ENCODE measurements around the gene PLCG1. TPM values are rescaled to one million over a fixed set of nuclear protein-coding genes. Genes with fewer than 3 reads are reported as not detected.
"Not testable (repeated sequence)": the region's sequence is repeated elsewhere in the genome, so short reads cannot be mapped to it uniquely, and the experiment has no call there.

PLCG1 gene
- total RNA-seq, 2 experiments from 2014 or later = 133 to 139 TPM

DNA sequence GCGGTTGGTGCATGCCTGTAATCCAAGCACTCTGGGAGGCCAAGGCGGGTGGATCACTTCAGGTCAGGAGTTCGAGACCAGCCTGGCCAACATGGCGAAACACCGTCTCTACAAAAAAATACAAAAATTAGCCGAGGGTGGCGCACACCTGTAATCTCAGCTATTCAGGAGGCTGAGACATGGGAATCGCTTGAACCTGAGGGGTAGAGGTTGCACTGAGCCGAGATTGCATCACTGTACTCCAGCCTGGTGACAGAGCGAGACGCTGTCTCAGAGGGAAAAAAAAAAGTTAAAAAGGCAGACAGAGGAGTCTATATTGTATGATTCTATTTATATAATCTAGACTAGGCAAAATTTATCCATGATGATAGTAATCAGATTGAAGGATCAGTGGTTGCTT, 27.3 kb upstream of the PLCG1 start:
- POLR2A ChIA-PET = interaction anchor here (0.9 kb wide), 1 partner anchor 37 kb away, joined by 4 read pairs; no protein-coding TSS in a partner anchor

DNA sequence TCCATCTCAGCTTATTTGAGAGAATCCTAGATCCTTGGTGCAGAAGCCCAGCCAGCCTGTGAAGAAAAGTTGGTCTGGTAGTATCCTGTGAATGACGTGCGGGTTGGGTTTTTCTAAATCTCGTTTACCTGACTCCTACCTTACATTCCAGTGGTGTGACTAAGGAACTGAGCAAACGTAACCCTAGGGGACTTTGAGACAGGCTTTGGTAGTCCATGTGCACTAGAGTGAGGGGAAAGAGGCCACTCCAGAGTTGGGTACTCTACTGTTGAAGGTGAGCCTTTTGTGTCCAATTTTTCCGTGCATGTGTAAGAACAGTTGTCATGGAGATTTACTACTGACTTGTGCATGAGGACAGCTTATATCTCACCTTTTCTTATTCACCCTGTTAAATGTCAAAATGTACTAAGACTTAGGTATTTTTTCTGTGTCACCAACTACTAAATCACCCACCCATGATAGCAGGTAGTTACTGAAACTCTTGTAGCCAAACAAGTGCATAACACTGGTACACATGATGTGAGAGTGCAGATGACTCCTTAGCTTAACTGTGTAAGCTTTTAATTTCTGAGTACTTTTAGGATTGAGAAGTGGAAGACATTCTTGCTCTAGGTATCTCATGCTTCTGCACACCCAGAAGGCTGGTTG, 26.3 kb upstream of the PLCG1 start:
- no peak for DNase-seq
- H3K4me1 Mint-ChIP-seq (ENCODE audit: low read depth) = peaks cover 4% of the 10 kb centered on the region
- peaks cover 44% of the 10 kb centered on the region for H3K36me3 Mint-ChIP-seq
- no peak overlapping the region for H3K4me3 Mint-ChIP-seq
- no peaks in the 10 kb centered on the region for H3K9me3 Mint-ChIP-seq
- intact Hi-C loops (cut with micrococcal nuclease) = no loop called here
- CTCF ChIA-PET = interaction anchor here (0.9 to 1.5 kb wide), 4 partner anchors 16 to 120 kb away, joined by 3 to 5 read pairs (median 4); no protein-coding TSS in a partner anchor
- H3K27ac Mint-ChIP-seq = peak overlapping the region; percentile 30
- no peaks in the 10 kb centered on the region for H3K27me3 Mint-ChIP-seq
- POLR2A ChIA-PET = interaction anchor here (0.9 kb wide), 1 partner anchor 38 kb away, joined by 4 read pairs; no protein-coding TSS in a partner anchor

More for the DNA sequence above, 27.3 kb upstream of the PLCG1 start:
- H3K9me3 Mint-ChIP-seq = no peaks in the 10 kb centered on the region
- intact Hi-C loops (cut with micrococcal nuclease) = no loop called here
- H3K36me3 Mint-ChIP-seq = peaks cover 35% of the 10 kb centered on the region
- peak overlapping the region; percentile 30 for H3K27ac Mint-ChIP-seq
- CTCF ChIA-PET = interaction anchor here (1.8 kb wide), 1 partner anchor 15 kb away, joined by 8 read pairs; no protein-coding TSS in a partner anchor
- no peaks in the 10 kb centered on the region for H3K27me3 Mint-ChIP-seq
- no peak for DNase-seq
- peaks cover 4% of the 10 kb centered on the region for H3K4me1 Mint-ChIP-seq (ENCODE audit: low read depth)
- no peak overlapping the region for H3K4me3 Mint-ChIP-seq

DNA sequence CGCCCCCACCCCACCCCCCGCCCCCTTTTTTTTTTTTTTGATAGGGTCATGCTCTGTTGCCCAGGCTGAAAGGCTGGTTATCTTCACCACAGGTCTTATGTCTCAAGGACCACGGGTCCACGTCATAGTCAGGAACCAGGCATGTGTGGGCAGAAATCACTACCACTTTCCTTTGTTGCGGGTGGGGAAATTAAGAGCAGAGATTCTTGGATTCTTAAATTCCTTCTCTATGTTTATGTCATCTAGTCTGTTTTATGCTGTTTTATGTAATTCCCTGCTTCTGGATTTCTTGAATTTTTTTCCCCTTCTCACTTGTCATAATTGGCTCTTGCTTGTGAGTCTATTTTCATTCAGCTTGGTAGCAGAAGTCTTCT, 25.8 kb upstream of the PLCG1 start:
- CTCF ChIA-PET = interaction anchor here (0.9 to 1.5 kb wide), 4 partner anchors 17 to 121 kb away, joined by 3 to 5 read pairs (median 4); no protein-coding TSS in a partner anchor
- POLR2A ChIA-PET = no interaction called here
- intact Hi-C loops (cut with micrococcal nuclease) = no loop called here
- H3K4me3 Mint-ChIP-seq = no peak overlapping the region
- H3K9me3 Mint-ChIP-seq = no peaks in the 10 kb centered on the region
- DNase-seq = no peak
- H3K36me3 Mint-ChIP-seq = peaks cover 49% of the 10 kb centered on the region
- peak overlapping the region; percentile 7 for H3K27ac Mint-ChIP-seq
- H3K27me3 Mint-ChIP-seq = no peaks in the 10 kb centered on the region
- peaks cover 4% of the 10 kb centered on the region for H3K4me1 Mint-ChIP-seq (ENCODE audit: low read depth)

- Mint-ChIP-seq H3K4me1 (ENCODE audit: low read depth) (peaks cover 15% of the 10 kb centered on the region), H3K9me3 (no peaks in the 10 kb centered on the region), H3K36me3 (peaks cover 58% of the 10 kb centered on the region), H3K27ac (no peak overlapping the region), H3K27me3 (no peaks in the 10 kb centered on the region), H3K4me3 (no peak overlapping the region)
- no peak for DNase-seq
- ChIA-PET POLR2A (no interaction called here), CTCF (interaction anchor here (0.8 to 1.2 kb wide), 3 partner anchors 18 to 126 kb away, joined by 4 read pairs; no protein-coding TSS in a partner anchor)
- intact Hi-C loops (cut with micrococcal nuclease) = no loop called here
Measured at GRCh38 chr20:41116282-41116956, 20.9 kb upstream of the PLCG1 start.

DNA sequence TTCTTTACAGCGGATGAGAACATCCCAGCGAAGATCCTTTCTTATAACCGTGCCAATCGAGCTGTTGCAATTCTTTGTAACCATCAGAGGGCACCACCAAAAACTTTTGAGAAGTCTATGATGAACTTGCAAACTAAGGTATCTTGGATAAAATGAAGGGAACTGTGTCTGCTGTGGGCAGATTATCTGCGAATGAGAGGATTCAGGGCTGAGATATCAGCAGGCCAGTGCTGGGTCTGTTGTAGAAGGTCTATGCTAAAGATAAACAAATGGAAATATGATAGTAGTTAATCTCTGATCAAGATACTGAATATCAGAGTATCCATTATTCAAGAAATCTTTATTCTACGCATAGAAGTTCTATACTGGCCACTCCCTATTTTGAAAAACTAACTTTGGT, 19.2 kb upstream of the PLCG1 start:
- DNase-seq; POLR2A ChIA-PET; H3K4me3 Mint-ChIP-seq; H3K27me3 Mint-ChIP-seq; H3K9me3 Mint-ChIP-seq; intact Hi-C loops (cut with micrococcal nuclease); H3K27ac Mint-ChIP-seq: not testable (repeated sequence)
- CTCF ChIA-PET = interaction anchor here (1.0 to 1.3 kb wide), 2 partner anchors 17 to 23 kb away, joined by 3 to 5 read pairs; no protein-coding TSS in a partner anchor
- H3K36me3 Mint-ChIP-seq = peaks cover 55% of the 10 kb centered on the region
- peaks cover 15% of the 10 kb centered on the region for H3K4me1 Mint-ChIP-seq (ENCODE audit: low read depth)

DNA sequence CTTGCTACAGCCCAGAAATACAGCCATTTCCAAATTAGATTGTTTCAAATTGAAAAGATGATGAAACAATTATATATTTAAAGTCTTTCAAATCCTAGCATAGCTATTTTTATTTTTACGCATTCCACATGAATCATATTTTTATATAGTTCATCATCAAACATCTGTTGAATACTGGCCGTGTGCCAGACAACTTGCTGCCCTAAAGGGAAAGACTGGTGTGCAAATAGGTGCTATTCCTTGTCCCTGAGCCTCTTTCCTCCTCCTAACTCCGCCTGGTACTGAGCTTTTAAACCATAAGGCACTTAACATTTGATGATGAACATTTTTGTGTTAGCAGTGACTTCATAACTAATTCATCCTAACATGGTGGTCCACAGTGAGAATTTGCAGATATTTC, 18.7 kb upstream of the PLCG1 start:
- intact Hi-C loops (cut with micrococcal nuclease) = no loop called here
- Mint-ChIP-seq H3K27me3 (no peaks in the 10 kb centered on the region), H3K36me3 (peaks cover 55% of the 10 kb centered on the region), H3K9me3 (no peaks in the 10 kb centered on the region), H3K4me3 (no peak overlapping the region), H3K4me1 (ENCODE audit: low read depth) (peaks cover 15% of the 10 kb centered on the region), H3K27ac (peak overlapping the region; percentile 16)
- ChIA-PET POLR2A (no interaction called here), CTCF (interaction anchor here (1.0 to 1.4 kb wide), 3 partner anchors 17 to 128 kb away, joined by 3 to 5 read pairs (median 4); no protein-coding TSS in a partner anchor)
- DNase-seq = no peak

DNA sequence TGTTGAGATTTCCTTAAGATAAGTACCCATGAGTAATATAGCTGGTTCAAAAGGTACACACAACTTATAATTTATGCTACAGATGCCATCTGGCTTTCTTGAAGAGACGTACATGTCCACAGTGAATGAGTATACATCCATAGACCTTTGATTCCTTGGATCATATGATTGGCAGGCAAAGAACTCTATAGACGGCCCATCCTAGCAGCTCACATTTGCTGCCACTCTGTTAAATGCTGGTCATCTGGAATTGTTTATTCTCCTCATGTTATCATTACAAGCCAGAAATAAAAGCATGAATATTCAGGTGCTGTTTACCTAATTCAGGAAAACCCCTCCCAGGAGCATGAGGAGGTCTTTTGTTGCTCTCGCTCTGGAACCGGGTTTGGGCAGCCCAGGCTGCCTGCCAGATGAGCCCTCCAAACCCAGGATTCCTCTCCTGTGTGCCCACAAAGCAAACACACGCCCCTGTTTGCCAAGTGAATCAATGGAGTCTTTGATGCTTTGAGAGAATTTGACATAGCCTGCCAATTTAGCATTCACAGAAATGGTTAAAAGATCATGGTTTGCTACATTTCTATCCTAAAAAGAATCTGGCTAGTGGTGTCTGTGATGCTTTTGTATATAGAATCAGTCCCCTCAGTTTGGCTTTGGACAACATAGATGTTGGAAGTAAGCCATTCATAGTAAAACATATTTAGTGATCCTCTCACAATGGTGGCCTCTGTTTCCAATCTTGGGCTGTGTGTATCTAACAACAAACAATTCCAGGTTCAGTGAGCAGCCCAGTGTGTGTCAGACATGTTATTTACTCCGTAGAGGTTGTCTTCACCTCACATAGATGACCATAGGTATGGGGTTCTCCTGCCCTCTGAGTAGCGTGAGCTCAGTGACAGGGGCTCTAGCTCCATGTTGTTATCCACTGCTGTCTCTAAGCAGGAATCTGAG, 17.5 kb upstream of the PLCG1 start:
- H3K4me3 Mint-ChIP-seq = no peak overlapping the region
- peaks cover 51% of the 10 kb centered on the region for H3K36me3 Mint-ChIP-seq
- ChIA-PET CTCF (interaction anchor here (0.6 to 4.2 kb wide), 7 partner anchors 15 to 151 kb away, joined by 3 to 28 read pairs (median 6); no protein-coding TSS in a partner anchor), POLR2A (no interaction called here)
- H3K27ac Mint-ChIP-seq = no peak overlapping the region
- DNase-seq = no peak
- no peaks in the 10 kb centered on the region for H3K27me3 Mint-ChIP-seq
- intact Hi-C loops (cut with micrococcal nuclease) = no loop called here
- peaks cover 15% of the 10 kb centered on the region for H3K4me1 Mint-ChIP-seq (ENCODE audit: low read depth)
- no peaks in the 10 kb centered on the region for H3K9me3 Mint-ChIP-seq

DNA sequence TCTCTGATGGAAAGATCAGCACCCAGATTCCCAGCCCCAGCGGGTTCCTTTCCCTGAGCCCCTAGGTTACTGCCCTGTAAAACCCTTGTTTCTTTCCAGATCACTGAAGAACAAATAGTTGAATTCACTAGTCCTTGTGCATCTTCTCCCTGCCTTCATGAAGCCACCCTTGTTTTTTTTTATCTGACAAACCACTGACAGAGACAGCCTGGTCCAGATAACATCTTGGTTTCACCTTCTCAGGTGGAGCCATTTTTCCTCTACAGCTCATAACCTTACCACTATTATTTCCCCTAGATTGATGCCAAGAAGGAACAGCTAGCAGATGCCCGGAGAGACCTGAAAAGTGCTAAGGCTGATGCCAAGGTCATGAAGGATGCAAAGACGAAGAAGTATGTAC, 15.9 kb upstream of the PLCG1 start:
- ChIA-PET CTCF (interaction anchor here (0.6 to 4.2 kb wide), 6 partner anchors 13 to 342 kb away, joined by 3 to 28 read pairs (median 6); no protein-coding TSS in a partner anchor), POLR2A (interaction anchor here (0.9 kb wide), 1 partner anchor 208 kb away, joined by 3 read pairs; no protein-coding TSS in a partner anchor)
- Mint-ChIP-seq H3K4me3 (no peak overlapping the region), H3K9me3 (no peaks in the 10 kb centered on the region), H3K4me1 (ENCODE audit: low read depth) (peaks cover 15% of the 10 kb centered on the region), H3K27me3 (no peaks in the 10 kb centered on the region), H3K27ac (peak overlapping the region; percentile 63), H3K36me3 (peaks cover 44% of the 10 kb centered on the region)
- no peak for DNase-seq
- intact Hi-C loops (cut with micrococcal nuclease) = no loop called here

DNA sequence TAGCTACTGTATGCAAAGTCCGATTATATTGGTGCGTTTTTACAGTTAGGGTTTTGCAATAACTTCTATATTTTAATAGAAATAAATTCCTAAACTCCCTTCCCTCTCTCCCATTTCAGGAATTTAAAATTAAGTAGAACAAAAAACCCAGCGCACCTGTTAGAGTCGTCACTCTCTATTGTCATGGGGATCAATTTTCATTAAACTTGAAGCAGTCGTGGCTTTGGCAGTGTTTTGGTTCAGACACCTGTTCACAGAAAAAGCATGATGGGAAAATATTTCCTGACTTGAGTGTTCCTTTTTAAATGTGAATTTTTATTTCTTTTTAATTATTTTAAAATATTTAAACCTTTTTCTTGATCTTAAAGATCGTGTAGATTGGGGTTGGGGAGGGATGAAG, 13.7 kb upstream of the PLCG1 start:
- POLR2A ChIA-PET = no interaction called here
- H3K9me3 Mint-ChIP-seq = no peaks in the 10 kb centered on the region
- H3K4me1 Mint-ChIP-seq (ENCODE audit: low read depth) = peaks cover 15% of the 10 kb centered on the region
- H3K27me3 Mint-ChIP-seq = no peaks in the 10 kb centered on the region
- no peak overlapping the region for H3K4me3 Mint-ChIP-seq
- DNase-seq = no peak
- CTCF ChIA-PET = interaction anchor here (4.2 kb wide), 1 partner anchor 29 kb away, joined by 19 read pairs; no protein-coding TSS in a partner anchor
- H3K36me3 Mint-ChIP-seq = peaks cover 37% of the 10 kb centered on the region
- no peak overlapping the region for H3K27ac Mint-ChIP-seq
- intact Hi-C loops (cut with micrococcal nuclease) = no loop called here

- Mint-ChIP-seq H3K27ac (no peak overlapping the region), H3K4me1 (ENCODE audit: low read depth) (peaks cover 15% of the 10 kb centered on the region), H3K36me3 (peaks cover 35% of the 10 kb centered on the region), H3K4me3 (no peak overlapping the region), H3K27me3 (no peaks in the 10 kb centered on the region), H3K9me3 (no peaks in the 10 kb centered on the region)
- DNase-seq = no peak
- intact Hi-C loops (cut with micrococcal nuclease) = no loop called here
- ChIA-PET CTCF (interaction anchor here (3.0 kb wide), 1 partner anchor 10 kb away, joined by 13 read pairs; no protein-coding TSS in a partner anchor), POLR2A (no interaction called here)
Measured at GRCh38 chr20:41124451-41125094, 12.8 kb upstream of the PLCG1 start.
